UCSD-AML1 (cell line): ENCODE measurements around the gene CHN1.

Source experiments
- DNase-seq: peaks from one replicate; lab custom pipeline; 2025; ENCODE audit not compliant: unreplicated experiment; lab: John Stamatoyannopoulos, UW

The CHN1 gene

GRCh38 chr2:175004980-175005732 lies at the start of gene CHN1:
Gene CHN1, minus strand, starts transcription at chr2:175005381. Its CDS starts 469 bp downstream, at chr2:175004912.
- DNase-seq: peak; percentile 15

GRCh38 chr2:175054340-175054739 lies 49.2 kb upstream of the CHN1 start:
- no peak for DNase-seq

- no peak for DNase-seq
Measured at GRCh38 chr2:175049661-175050060, 44.5 kb upstream of the CHN1 start.

GRCh38 chr2:175048275-175048674 lies 43.1 kb upstream of the CHN1 start:
- DNase-seq: no peak

- DNase-seq: no peak
Measured at GRCh38 chr2:175039490-175039889, 34.3 kb upstream of the CHN1 start.

- no peak for DNase-seq
Measured at GRCh38 chr2:175039031-175039430, 33.9 kb upstream of the CHN1 start.

- DNase-seq: no peak
Measured at GRCh38 chr2:175037941-175038340, 32.8 kb upstream of the CHN1 start.

GRCh38 chr2:175036582-175037018 lies 31.4 kb upstream of the CHN1 start:
- DNase-seq: no peak

- DNase-seq: no peak
Measured at GRCh38 chr2:175035806-175036205, 30.6 kb upstream of the CHN1 start.

GRCh38 chr2:175034716-175035115 lies 29.5 kb upstream of the CHN1 start:
- DNase-seq: no peak

GRCh38 chr2:175030380-175031271 lies 25.4 kb upstream of the CHN1 start:
- DNase-seq: peak; percentile 24

- DNase-seq: no peak
Measured at GRCh38 chr2:175027755-175028154, 22.6 kb upstream of the CHN1 start.

- DNase-seq: no peak
Measured at GRCh38 chr2:175026385-175026784, 21.2 kb upstream of the CHN1 start.

- no peak for DNase-seq
Measured at GRCh38 chr2:175025946-175026345, 20.8 kb upstream of the CHN1 start.

GRCh38 chr2:175025233-175025632 lies 20.1 kb upstream of the CHN1 start:
- DNase-seq: no peak

GRCh38 chr2:175022923-175023322 lies 17.7 kb upstream of the CHN1 start:
- no peak for DNase-seq

- DNase-seq: no peak
Measured at GRCh38 chr2:175019566-175020327, 14.6 kb upstream of the CHN1 start.

- no peak for DNase-seq
Measured at GRCh38 chr2:175017618-175018414, 12.6 kb upstream of the CHN1 start.

- no peak for DNase-seq
Measured at GRCh38 chr2:175015340-175015739, 10.2 kb upstream of the CHN1 start.

- DNase-seq: no peak
Measured at GRCh38 chr2:175012516-175012915, 7.3 kb upstream of the CHN1 start.

- DNase-seq: no peak
Measured at GRCh38 chr2:175011505-175011904, 6.3 kb upstream of the CHN1 start.
